T follicular helper cell (primary cell): ENCODE results near the gene PLEKHA8.

Experiments
- DNase-seq: peaks from one replicate; pipeline ENCODE4 v3.0.0-alpha.2; 2020; ENCODE audit warnings: low read depth

The PLEKHA8 gene

DNA sequence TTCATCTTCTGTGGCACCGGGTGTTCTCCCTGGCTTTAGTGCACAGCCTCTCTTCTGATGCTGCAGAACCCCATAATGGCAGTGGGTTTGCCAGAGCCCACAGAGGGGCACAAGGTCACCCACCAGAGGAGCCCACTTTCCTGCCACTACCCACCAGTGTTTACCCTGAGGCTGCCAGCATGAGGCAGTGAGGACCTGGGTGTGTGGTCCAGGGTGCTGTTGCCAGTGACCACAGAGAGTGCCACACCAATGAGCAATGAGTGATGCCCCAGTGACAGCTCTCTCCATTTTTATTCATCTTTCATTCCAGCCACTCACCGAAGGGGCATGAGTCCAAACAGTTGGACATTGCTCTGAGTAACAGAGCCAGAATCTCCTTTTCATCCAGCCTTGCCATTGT is 141.4 kb downstream of the PLEKHA8 start:
- DNase-seq, result no peak

- no peak for DNase-seq
Measured at GRCh38 chr7:30170476-30171205, 142.4 kb downstream of the PLEKHA8 start.

- DNase-seq, result no peak
Measured at GRCh38 chr7:30171766-30172447, 143.7 kb downstream of the PLEKHA8 start.

DNA sequence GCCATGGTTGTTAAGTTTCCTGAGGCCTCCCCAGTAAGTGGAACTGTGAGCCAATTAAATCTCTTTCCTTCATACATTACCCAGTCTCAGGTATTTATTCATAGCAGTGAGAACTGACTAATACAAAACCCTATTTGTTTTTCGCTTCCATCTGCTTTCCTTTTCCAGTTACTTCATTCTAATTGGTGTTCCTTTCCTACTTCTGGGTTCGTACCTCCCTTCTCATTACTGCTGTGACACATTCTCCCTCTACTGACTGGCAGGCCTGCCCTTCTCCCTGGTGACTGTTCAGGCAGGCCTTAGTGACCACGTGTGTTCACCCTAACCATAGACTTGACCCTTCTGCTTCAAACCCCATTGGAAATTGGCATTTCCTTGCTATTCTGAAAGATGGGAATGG is 144.2 kb downstream of the PLEKHA8 start:
- no peak for DNase-seq

- DNase-seq, result no peak
Measured at GRCh38 chr7:30173058-30173897, 145.1 kb downstream of the PLEKHA8 start.

- DNase-seq, result no peak
Measured at GRCh38 chr7:30175180-30175579, 147.0 kb downstream of the PLEKHA8 start.

DNA sequence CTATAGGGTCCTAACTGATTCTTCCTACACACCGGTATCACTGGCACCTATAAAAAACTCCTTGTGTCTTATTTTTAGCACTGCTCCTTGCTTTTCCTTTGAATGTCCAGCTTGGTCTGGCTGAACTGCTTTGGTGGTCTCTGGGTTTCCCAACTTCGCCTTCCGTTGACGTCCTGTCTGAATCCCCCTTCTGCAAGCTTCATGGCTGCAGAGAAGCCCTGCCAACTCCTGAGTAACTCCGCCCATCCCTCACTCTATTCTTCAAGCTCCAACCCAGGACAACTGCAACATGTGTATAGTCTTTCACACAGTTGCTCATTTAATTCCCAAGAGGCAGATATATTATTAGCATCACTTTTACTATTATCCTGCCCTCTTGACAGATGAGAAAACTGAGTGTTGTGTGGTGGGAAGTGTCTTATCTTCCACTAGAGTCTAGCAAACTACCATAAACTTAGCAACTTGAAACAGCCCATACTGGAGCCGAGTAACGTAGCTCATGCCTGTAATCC is 147.5 kb downstream of the PLEKHA8 start:
- DNase-seq, result no peak

DNA sequence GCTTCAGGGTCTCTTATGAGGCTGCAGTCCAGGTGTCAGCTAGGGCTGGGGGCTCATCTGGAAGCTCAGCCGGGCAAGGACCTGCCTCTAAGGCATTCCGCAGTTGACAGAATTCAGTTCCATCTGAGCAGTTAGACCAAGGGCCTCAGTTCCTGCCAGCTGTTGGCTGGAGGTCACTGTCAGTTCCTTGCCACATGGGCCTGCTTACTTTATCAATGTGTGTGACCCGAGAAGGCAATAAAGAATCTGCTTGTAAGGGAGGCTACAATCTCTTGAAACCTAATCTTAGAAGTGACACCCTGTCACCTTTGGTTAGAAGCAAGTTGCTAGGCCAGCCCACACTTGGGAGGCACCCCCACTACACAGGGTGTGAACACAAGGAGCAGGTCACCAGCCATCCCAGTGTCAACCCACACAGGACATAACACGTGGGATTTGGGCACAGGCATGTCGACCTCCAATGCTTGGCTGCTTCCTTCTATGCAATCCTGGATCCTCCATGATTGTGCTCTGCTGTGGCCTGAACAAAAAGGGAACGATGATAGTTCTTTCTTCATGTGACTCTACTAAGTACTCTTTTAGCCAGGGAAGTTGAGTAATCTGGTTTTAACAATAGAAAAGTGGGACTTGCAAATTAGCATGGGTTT is 148.4 kb downstream of the PLEKHA8 start:
- DNase-seq, result no peak

DNA sequence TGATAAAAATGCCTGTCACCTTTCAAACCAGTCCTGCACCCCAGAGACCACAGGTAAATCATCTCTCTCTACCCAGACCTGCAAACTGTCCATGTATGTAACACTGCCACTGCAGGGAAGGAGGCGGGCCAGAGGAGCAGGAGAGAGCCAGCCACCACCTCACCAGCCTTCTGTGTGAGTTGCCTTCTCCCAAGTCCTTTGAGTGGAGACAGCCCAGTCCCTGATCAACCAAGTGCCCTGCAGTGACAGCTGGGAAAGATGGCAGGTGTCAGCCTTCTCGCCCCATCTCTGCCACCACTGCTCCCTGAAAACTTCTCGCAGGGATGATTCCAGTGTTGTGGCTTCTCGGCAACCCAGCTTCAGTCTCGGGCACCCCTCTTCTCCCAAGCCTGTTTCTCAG is 149.0 kb downstream of the PLEKHA8 start:
- DNase-seq, result no peak

DNA sequence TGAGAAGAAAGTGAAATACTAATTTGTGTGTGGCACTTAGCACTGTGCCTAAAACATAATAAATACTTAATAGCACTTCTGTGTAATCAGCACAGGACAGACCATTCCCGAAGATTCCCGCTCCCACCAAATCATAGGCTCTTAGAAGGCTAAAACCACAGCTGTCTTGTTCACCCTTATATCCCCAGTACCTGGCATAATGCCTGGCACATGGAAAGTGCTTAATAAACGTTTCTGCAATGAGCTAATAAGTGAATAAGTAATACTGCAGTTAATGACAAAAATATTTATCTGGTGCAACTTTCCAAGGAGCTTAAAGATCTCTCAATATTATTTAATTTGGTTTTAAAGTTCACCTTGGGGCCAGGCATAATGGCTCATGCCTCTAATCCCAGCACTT is 149.8 kb downstream of the PLEKHA8 start:
- no peak for DNase-seq

GRCh38 chr7:30178748-30179436 is 150.7 kb downstream of the PLEKHA8 start:
- DNase-seq, result no peak
